Fibroblast of skin of right biceps (primary cell): ENCODE results near the gene HOXC9.

ENCODE experiments used
- DNase-seq: peaks from one replicate; pipeline ENCODE4 v3.0.0-alpha.2; 2013

The HOXC9 gene

GRCh38 chr12:53976823-53977595, 23.0 kb upstream of the HOXC9 start:
- DNase-seq: no peak

GRCh38 chr12:53977596-53978445, 22.1 kb upstream of the HOXC9 start:
- no peak for DNase-seq

- DNase-seq: no peak
These were observed 21.2 kb upstream of the HOXC9 start for GRCh38 chr12:53978477-53979356.

GRCh38 chr12:53980104-53980801, 19.7 kb upstream of the HOXC9 start:
- DNase-seq: no peak

- no peak for DNase-seq
These were observed 19.0 kb upstream of the HOXC9 start for GRCh38 chr12:53980802-53981496.

GRCh38 chr12:53981634-53982565, 18.1 kb upstream of the HOXC9 start:
- no peak for DNase-seq

- no peak for DNase-seq
These were observed 17.1 kb upstream of the HOXC9 start for GRCh38 chr12:53982648-53983567.

GRCh38 chr12:53983568-53983949, 16.4 kb upstream of the HOXC9 start:
- DNase-seq: no peak

- DNase-seq: no peak
These were observed 15.9 kb upstream of the HOXC9 start for GRCh38 chr12:53983950-53984572.

- DNase-seq: peak; percentile 93
These were observed 14.9 kb upstream of the HOXC9 start, which contains the start of gene HOXC10 for GRCh38 chr12:53984901-53985691. TSS of gene HOXC10 (plus strand) at chr12:53985146. CDS start at chr12:53985260, 114 bp downstream.

GRCh38 chr12:53985692-53985993, 14.3 kb upstream of the HOXC9 start:
- DNase-seq: no peak

GRCh38 chr12:53985994-53986685, 13.8 kb upstream of the HOXC9 start:
- no peak for DNase-seq

- DNase-seq: no peak
These were observed 13.1 kb upstream of the HOXC9 start for GRCh38 chr12:53986686-53987483.

- DNase-seq: no peak
These were observed 12.2 kb upstream of the HOXC9 start for GRCh38 chr12:53987787-53988230.

- no peak for DNase-seq
These were observed 11.3 kb upstream of the HOXC9 start for GRCh38 chr12:53988541-53989226.
